Upper lobe of left lung (tissue), 4 donors: ENCODE results near the gene KCNAB1.

Source experiments
- EP300 ChIP-seq, 4 donors: sonication (generic); formaldehyde crosslinking; IDR thresholded peaks; one replicate each; pipeline ENCODE4 v1.5.1; 2017; ENCODE audit warnings: antibody characterized with exemption in 4 of 4, control low read depth in 2 of 4
- POLR2A ChIP-seq, 4 donors: fragments of 450-650 bp; IDR thresholded peaks; one replicate each; pipeline ENCODE4 v1.5.1; 2016 to 2017; ENCODE audit warnings: antibody characterized with exemption in 4 of 4, mild to moderate bottlenecking in 2 of 4
- TF ChIP-seq, protein P1 (sequence below), 6 experiments: fragments of 450-650 bp in 4 of 6; fragments of 200-600 bp in 2 of 6; sonication (generic) in 2 of 6; IDR thresholded peaks; one replicate each; pipeline ENCODE4 v1.5.1; 2016 to 2019; ENCODE audit warnings: antibody characterized with exemption in 6 of 6

- TF ChIP-seq, protein P1, sequence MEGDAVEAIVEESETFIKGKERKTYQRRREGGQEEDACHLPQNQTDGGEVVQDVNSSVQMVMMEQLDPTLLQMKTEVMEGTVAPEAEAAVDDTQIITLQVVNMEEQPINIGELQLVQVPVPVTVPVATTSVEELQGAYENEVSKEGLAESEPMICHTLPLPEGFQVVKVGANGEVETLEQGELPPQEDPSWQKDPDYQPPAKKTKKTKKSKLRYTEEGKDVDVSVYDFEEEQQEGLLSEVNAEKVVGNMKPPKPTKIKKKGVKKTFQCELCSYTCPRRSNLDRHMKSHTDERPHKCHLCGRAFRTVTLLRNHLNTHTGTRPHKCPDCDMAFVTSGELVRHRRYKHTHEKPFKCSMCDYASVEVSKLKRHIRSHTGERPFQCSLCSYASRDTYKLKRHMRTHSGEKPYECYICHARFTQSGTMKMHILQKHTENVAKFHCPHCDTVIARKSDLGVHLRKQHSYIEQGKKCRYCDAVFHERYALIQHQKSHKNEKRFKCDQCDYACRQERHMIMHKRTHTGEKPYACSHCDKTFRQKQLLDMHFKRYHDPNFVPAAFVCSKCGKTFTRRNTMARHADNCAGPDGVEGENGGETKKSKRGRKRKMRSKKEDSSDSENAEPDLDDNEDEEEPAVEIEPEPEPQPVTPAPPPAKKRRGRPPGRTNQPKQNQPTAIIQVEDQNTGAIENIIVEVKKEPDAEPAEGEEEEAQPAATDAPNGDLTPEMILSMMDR (IDR thresholded peaks at IDR 0.05) = peak in 2 of 6 experiments; percentile 5 to 14
- no peak for TF ChIP-seq EP300 (IDR thresholded peaks at IDR 0.05)
- no peak for TF ChIP-seq POLR2A (IDR thresholded peaks at IDR 0.05)
Observed at GRCh38 chr3:156448300-156448699, 327.9 kb downstream of the KCNAB1 start.
